Mucosa of stomach (tissue), 1 donor: ENCODE results near the gene MMP2.

ENCODE experiments used
- H3K27me3 ChIP-seq: one replicate; pipeline ENCODE4 v1.7.0; 2013; ENCODE audit warnings: mild to moderate bottlenecking, low read length; ENCODE audit not compliant: control insufficient read depth, insufficient read depth
- H3K36me3 ChIP-seq: one replicate; pipeline ENCODE4 v1.7.0; 2013; ENCODE audit warnings: low read length; ENCODE audit not compliant: control insufficient read depth, insufficient read depth
- H3K4me1 ChIP-seq: one replicate; pipeline ENCODE4 v1.7.0; 2013; ENCODE audit warnings: mild to moderate bottlenecking, low read length; ENCODE audit not compliant: control insufficient read depth, insufficient read depth
- H3K4me3 ChIP-seq: one replicate; pipeline ENCODE4 v1.7.0; 2013; ENCODE audit warnings: low read length
- H3K9ac ChIP-seq: one replicate; pipeline ENCODE4 v1.7.0; 2013; ENCODE audit warnings: mild to moderate bottlenecking, low read length, moderate library complexity
- H3K9me3 ChIP-seq: one replicate; pipeline ENCODE4 v1.7.0; 2013; ENCODE audit warnings: mild to moderate bottlenecking, low read length, moderate library complexity; ENCODE audit not compliant: control insufficient read depth
- donor health status: Pancreatic carcinoma.

MMP2 gene

DNA sequence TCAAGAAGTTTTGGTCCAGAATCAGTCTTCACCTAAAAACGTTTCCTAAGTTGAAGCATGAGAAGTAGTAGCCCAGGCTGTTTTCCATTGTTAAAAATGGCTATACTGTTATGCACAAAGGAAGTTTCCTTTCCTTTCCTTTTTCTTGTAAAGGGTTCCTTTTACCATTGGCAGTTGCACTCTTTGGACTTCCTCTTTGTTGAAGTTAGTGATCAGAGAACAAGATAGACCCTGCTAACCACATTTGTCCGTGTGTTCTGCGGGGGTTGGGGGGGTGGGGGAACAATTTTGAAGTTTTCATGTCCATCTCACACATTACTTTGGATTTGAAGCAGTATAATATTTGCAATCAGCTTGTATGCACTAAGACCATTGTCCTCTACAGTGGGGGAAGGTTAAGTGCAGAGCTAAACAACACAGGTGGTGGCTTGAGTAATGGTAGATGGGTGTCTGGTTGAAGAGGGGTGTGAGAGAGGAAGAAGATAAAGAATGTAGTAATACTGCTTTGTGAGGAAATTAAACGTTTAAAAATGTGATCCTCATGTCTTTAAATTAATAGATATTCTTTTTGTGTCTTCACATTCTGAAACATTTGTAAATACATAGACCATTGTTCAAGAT, 31.3 kb downstream of the MMP2 start:
- H3K27me3 ChIP-seq: no peaks in the 10 kb centered on the region
- no peaks in the 10 kb centered on the region for H3K36me3 ChIP-seq
- no peaks in the 10 kb centered on the region for H3K9me3 ChIP-seq
- peaks cover 9% of the 10 kb centered on the region for H3K4me1 ChIP-seq
- no peak overlapping the region for H3K9ac ChIP-seq
- H3K4me3 ChIP-seq: no peak overlapping the region

- Histone ChIP-seq H3K27me3 (no peaks in the 10 kb centered on the region), H3K4me1 (peaks cover 9% of the 10 kb centered on the region), H3K9ac (no peak overlapping the region), H3K4me3 (no peak overlapping the region), H3K9me3 (no peaks in the 10 kb centered on the region), H3K36me3 (no peaks in the 10 kb centered on the region)
Observed at GRCh38 chr16:55512941-55513340, 33.9 kb downstream of the MMP2 start.

DNA sequence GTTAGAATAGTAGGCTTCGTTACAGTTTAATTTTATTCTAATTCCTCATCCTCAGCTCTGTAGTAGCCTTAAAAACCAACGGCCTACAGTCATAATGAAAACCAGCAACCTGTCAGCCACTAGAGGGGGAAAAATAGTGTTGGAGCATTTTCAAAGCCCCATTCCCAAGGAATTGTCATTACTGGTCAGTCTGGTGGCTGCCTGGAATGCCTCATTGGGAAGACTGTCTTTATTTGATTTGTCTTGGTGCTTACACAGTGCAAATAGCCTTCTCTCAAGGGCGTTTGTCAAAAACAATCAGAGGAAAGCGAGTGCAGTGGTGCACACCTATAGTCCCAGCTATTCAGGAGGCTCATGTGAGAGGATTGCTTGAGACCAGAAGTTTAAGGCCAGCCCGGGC, 34.6 kb downstream of the MMP2 start:
- H3K36me3 ChIP-seq: no peaks in the 10 kb centered on the region
- no peaks in the 10 kb centered on the region for H3K27me3 ChIP-seq
- H3K9me3 ChIP-seq: no peaks in the 10 kb centered on the region
- H3K4me1 ChIP-seq: peaks cover 9% of the 10 kb centered on the region
- H3K9ac ChIP-seq: no peak overlapping the region
- no peak overlapping the region for H3K4me3 ChIP-seq

DNA sequence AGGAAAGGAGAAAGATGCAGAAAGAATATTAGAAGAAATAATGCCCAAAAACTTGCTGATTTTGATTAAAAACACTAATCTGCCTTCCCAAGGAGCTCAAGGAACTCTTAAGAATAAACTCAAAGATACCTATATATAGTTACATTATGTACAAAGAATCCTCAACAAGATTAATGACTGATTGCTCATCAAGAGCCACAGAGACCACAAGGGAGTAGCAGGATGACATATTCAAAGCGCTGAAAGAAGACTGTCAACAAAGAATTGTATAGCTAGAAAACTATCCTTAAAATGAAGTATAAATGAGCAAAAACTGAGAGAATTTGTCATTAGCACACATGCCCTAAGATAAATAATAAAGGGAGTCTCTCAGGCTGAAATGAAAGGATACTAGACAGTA, 36.1 kb downstream of the MMP2 start:
- peaks cover 2% of the 10 kb centered on the region for H3K4me1 ChIP-seq
- H3K27me3 ChIP-seq: no peaks in the 10 kb centered on the region
- H3K36me3 ChIP-seq: no peaks in the 10 kb centered on the region
- no peak overlapping the region for H3K9ac ChIP-seq
- no peaks in the 10 kb centered on the region for H3K9me3 ChIP-seq
- no peak overlapping the region for H3K4me3 ChIP-seq

- Histone ChIP-seq H3K27me3 (no peaks in the 10 kb centered on the region), H3K36me3 (no peaks in the 10 kb centered on the region), H3K9me3 (no peaks in the 10 kb centered on the region), H3K4me1 (no peaks in the 10 kb centered on the region), H3K4me3 (no peak overlapping the region), H3K9ac (no peak overlapping the region)
Observed at GRCh38 chr16:55521792-55522191, 42.8 kb downstream of the MMP2 start.

DNA sequence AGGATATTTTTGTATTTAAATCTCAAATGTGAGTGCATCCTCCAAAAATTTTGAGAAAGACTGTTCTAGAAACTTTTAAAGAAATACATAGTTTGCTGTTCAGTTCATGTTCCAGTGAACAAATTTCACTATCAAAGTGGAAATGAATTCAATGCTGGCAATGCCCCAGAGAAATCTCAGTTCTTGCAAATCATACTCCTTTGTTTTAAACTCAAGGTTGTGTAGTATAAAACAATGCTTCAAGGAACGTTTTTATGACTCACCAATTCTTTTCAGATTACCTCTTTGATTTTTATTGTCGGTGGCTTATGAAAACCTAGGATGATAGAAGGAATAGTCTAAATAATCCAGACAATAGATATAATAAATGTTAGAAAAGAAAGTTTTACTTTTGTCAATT, 47.4 kb downstream of the MMP2 start:
- Histone ChIP-seq H3K4me3 (no peak overlapping the region), H3K4me1 (no peaks in the 10 kb centered on the region), H3K9me3 (no peaks in the 10 kb centered on the region), H3K36me3 (no peaks in the 10 kb centered on the region), H3K9ac (no peak overlapping the region), H3K27me3 (no peaks in the 10 kb centered on the region)

- no peak overlapping the region for H3K9ac ChIP-seq
- no peaks in the 10 kb centered on the region for H3K36me3 ChIP-seq
- no peaks in the 10 kb centered on the region for H3K4me1 ChIP-seq
- H3K27me3 ChIP-seq: no peaks in the 10 kb centered on the region
- H3K9me3 ChIP-seq: no peaks in the 10 kb centered on the region
- no peak overlapping the region for H3K4me3 ChIP-seq
Observed at GRCh38 chr16:55527885-55528284, 48.9 kb downstream of the MMP2 start.

DNA sequence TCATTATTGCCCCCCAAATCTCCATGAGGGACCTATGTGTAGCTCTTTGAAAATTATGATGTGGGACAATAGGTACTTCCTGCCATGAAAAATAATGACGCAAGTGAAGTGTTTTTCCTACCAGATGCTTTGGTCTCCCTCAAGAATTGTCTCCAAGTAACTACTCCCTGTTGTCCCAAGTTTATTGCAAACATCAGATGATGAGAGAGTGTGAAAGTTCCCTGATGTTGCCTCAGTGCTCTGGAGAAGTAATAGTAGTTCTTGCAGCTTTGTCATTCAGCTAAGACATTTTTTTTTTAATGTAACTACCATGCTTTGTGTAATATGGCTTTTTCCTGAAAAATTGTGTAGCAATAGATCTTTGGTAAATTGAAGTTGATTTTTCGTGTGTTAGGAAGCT, 50.0 kb downstream of the MMP2 start:
- Histone ChIP-seq H3K36me3 (no peaks in the 10 kb centered on the region), H3K4me1 (no peaks in the 10 kb centered on the region), H3K4me3 (no peak overlapping the region), H3K27me3 (no peaks in the 10 kb centered on the region), H3K9me3 (no peaks in the 10 kb centered on the region), H3K9ac (no peak overlapping the region)

DNA sequence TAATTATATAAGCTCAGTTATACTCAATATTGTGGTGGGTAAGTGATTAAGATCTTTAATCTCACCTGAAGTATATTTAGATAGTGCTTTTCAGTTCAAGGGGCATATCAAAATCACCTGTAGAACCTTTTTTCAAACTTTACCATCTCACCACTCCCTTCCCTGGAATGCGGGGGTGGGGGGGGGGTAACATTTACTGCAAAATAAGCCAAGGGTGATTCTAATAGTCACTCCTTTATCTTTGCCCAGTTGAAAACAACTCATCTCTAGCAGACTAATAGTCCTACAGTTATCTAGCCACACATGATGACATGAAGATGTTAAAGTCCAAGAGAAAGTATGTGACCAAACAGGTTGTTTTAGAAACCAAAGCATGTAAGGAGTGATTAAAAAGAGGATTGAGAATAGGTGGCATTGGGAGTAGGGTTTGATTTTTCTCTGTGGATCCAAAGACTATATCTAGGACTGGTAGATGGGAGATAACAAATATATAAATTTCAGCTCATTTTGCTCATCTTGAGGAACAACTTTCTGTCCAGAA, 51.4 kb downstream of the MMP2 start:
- Histone ChIP-seq H3K4me3 (no peak overlapping the region), H3K4me1 (no peaks in the 10 kb centered on the region), H3K36me3 (no peaks in the 10 kb centered on the region), H3K27me3 (no peaks in the 10 kb centered on the region), H3K9ac (no peak overlapping the region), H3K9me3 (no peaks in the 10 kb centered on the region)

DNA sequence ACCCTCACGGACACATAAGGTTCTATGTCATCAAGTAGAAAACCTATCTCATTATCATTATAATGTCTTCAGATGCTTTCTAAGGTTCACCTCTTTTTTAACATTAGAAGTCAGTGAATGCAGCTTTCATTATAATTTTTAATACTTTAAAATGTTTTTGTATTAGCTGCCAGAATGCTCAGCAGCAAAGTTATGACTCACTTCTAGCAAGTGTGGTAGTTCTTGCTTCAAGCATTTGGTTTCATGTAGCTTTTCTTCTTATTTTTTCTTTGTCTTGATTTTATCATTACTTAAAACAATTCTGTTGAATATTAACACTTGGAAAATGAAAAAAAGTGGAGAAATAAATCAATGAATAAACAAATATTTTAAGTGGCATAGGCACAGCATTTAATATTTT, 53.2 kb downstream of the MMP2 start:
- H3K4me1 ChIP-seq: no peaks in the 10 kb centered on the region

DNA sequence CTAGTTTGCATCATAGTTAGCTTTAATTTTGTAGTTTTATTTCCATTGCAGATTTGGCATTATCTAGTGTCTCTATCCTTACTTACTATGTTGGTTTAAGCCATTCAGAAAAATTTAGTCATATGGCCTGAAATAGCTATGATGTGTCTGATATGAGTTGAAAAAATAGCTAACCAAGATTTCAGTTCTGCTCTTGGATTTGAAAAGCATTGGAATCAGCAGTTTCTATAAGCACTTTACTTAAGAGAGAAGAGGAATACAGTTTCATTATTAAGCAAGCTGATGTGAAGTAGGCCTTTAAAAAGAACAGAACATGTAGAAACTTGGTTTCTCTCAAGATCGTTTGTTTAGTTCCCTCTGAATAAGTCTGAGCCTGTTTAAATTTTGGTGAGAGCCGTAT, 55.8 kb downstream of the MMP2 start:
- no peaks in the 10 kb centered on the region for H3K36me3 ChIP-seq
- H3K9ac ChIP-seq: no peak overlapping the region
- H3K4me1 ChIP-seq: no peaks in the 10 kb centered on the region
- H3K4me3 ChIP-seq: no peak overlapping the region
- no peaks in the 10 kb centered on the region for H3K27me3 ChIP-seq
- H3K9me3 ChIP-seq: no peaks in the 10 kb centered on the region

More for the DNA sequence above, 53.2 kb downstream of the MMP2 start:
- no peaks in the 10 kb centered on the region for H3K36me3 ChIP-seq
- H3K27me3 ChIP-seq: no peaks in the 10 kb centered on the region
- H3K9me3 ChIP-seq: no peaks in the 10 kb centered on the region
- H3K4me3 ChIP-seq: no peak overlapping the region
- H3K9ac ChIP-seq: no peak overlapping the region

GRCh38 chr16:55539049-55539448, 60.1 kb downstream of the MMP2 start:
- Histone ChIP-seq H3K9ac (no peak overlapping the region), H3K9me3 (no peaks in the 10 kb centered on the region), H3K4me3 (no peak overlapping the region), H3K27me3 (no peaks in the 10 kb centered on the region), H3K4me1 (no peaks in the 10 kb centered on the region), H3K36me3 (no peaks in the 10 kb centered on the region)

- Histone ChIP-seq H3K9me3 (no peaks in the 10 kb centered on the region), H3K27me3 (no peaks in the 10 kb centered on the region), H3K4me3 (no peak overlapping the region), H3K9ac (no peak overlapping the region), H3K36me3 (no peaks in the 10 kb centered on the region), H3K4me1 (no peaks in the 10 kb centered on the region)
Observed at GRCh38 chr16:55539488-55539887, 60.5 kb downstream of the MMP2 start.
